Spleen (tissue), 7 donors: Measurements from ENCODE around the gene FGFBP1.

Experiments
- POLR2A ChIP-seq, 3 donors: fragments of 450-650 bp; IDR thresholded peaks; one replicate each; pipeline ENCODE4 v1.5.1; 2017; ENCODE audit warnings: antibody characterized with exemption in 3 of 3, mild to moderate bottlenecking in 1 of 3
- POLR2AphosphoS5 ChIP-seq, 3 donors: sonication (generic); formaldehyde crosslinking; IDR thresholded peaks; one replicate each; pipeline ENCODE4 v1.5.1; 2017; ENCODE audit warnings: antibody characterized with exemption in 3 of 3
- TF ChIP-seq, protein P1 (sequence below), 11 experiments: fragments of 200-600 bp in 7 of 11; fragments of 450-650 bp in 4 of 11; sonication (generic) in 4 of 11; IDR thresholded peaks in 8 of 11; conservative IDR thresholded peaks in 3 of 11; 1 replicate in 7 of 11; 2 replicates in 4 of 11; pipeline versions ENCODE4 v1.4.0 to v1.8.0; 2016 to 2021; ENCODE audit warnings: antibody characterized with exemption in 11 of 11, inconsistent platforms in 4 of 11, mild to moderate bottlenecking in 1 of 11
- donor health status: DM: no; HTN: no; CAD: no; lungs with moderate emphysema.
- donor health status: DM: no; HTN: no; CAD: no.
- donor health status: DM: no; HTN: no; CAD: no.

DNA sequence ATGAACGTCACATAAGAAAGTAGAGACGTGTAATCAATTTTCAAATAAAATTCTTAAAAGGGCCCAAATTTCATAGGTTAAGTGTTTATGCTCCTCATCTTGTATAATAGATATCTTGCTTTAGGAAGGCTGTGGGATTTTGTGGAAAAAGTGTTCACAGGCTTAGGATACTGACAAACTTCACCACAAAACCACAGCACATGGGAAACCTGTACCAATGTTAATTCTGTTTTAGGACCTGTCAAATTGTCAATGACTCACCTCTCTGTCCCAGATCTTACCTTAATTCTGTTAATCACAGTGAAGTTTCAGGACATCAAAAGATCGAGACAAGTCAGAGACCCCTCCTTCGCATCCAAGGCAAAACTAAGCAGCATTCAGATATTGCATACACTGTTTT lies 24.2 kb downstream of the FGFBP1 start:
- no peak for TF ChIP-seq POLR2AphosphoS5 (IDR thresholded peaks at IDR 0.05)
- TF ChIP-seq, protein P1, sequence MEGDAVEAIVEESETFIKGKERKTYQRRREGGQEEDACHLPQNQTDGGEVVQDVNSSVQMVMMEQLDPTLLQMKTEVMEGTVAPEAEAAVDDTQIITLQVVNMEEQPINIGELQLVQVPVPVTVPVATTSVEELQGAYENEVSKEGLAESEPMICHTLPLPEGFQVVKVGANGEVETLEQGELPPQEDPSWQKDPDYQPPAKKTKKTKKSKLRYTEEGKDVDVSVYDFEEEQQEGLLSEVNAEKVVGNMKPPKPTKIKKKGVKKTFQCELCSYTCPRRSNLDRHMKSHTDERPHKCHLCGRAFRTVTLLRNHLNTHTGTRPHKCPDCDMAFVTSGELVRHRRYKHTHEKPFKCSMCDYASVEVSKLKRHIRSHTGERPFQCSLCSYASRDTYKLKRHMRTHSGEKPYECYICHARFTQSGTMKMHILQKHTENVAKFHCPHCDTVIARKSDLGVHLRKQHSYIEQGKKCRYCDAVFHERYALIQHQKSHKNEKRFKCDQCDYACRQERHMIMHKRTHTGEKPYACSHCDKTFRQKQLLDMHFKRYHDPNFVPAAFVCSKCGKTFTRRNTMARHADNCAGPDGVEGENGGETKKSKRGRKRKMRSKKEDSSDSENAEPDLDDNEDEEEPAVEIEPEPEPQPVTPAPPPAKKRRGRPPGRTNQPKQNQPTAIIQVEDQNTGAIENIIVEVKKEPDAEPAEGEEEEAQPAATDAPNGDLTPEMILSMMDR (IDR thresholded peaks at IDR 0.05 in 8 of 11, conservative IDR thresholded peaks at IDR 0.05 in 3 of 11): no peak
- no peak for TF ChIP-seq POLR2A (IDR thresholded peaks at IDR 0.05)
